ENCODE data around the gene SHOX.
"Not testable (repeated sequence)": the region's sequence is repeated elsewhere in the genome, so short reads cannot be mapped to it uniquely, and the experiment has no call there.

The SHOX gene

DNA sequence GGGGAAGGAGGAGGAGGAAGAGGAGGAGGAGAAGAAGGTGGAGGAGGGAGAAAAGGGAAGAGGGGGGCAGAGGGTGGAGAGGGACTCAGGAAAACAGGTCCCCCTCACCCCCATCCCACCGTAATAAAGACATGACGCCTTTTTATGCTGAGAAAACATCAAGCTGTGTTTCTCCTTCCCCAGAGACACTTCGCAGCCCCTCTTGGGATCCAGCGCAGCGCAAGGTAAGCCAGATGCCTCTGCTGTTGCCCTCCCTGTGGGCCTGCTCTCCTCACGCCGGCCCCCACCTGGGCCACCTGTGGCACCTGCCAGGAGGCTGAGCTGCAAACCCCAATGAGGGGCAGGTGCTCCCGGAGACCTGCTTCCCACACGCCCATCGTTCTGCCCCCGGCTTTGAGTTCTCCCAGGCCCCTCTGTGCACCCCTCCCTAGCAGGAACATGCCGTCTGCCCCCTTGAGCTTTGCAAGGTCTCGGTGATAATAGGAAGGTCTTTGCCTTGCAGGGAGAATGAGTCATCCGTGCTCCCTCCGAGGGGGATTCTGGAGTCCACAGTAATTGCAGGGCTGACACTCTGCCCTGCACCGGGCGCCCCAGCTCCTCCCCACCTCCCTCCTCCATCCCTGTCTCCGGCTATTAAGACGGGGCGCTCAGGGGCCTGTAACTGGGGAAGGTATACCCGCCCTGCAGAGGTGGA, 45.3 kb upstream of the SHOX start:
- no peak overlapping the region for H3K27ac ChIP-seq
- H3K27me3 ChIP-seq, result no peaks in the 10 kb centered on the region
- TF ChIP-seq CTCF (IDR thresholded peaks at IDR 0.05), result no peak
- H3K36me3 ChIP-seq, result no peaks in the 10 kb centered on the region
- no peak overlapping the region for H3K4me3 ChIP-seq (ENCODE audit: low read depth in 1 of 2, low read length in 1 of 2)
- no peaks in the 10 kb centered on the region for H3K4me1 ChIP-seq (ENCODE audit: control insufficient read depth in 1 of 2, insufficient read depth in 1 of 2, low read depth in 1 of 2, low read length in 1 of 2)
- H3K9me3 ChIP-seq, result no peaks in the 10 kb centered on the region

- Histone ChIP-seq H3K9me3 (no peaks in the 10 kb centered on the region), H3K4me3 (ENCODE audit: low read depth in 1 of 2, low read length in 1 of 2) (no peak overlapping the region), H3K4me1 (ENCODE audit: control insufficient read depth in 1 of 2, insufficient read depth in 1 of 2, low read depth in 1 of 2, low read length in 1 of 2) (no peaks in the 10 kb centered on the region), H3K36me3 (no peaks in the 10 kb centered on the region), H3K27ac (no peak overlapping the region), H3K27me3 (no peaks in the 10 kb centered on the region)
- no peak for TF ChIP-seq CTCF (IDR thresholded peaks at IDR 0.05)
Measured at GRCh38 chrX:586351-586750, 44.2 kb upstream of the SHOX start.

DNA sequence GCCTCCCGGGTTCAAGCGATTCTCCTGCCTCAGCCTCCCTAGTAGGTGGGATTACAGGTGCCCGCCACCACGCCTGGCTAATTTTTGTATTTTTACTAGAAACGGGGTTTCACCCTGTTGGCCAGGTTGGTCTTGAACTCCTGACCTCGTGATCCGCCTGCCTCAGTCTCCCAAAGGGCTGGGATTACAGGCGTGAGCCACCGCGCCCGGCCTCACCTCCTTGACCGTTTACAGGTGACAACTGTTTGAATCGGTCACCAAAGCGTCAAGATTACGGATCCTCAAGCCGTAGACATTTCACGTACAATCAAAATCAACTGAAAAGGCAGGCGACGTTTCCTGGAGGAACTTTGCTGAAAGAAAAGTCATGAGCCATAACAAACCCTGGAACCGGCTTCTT, 41.3 kb upstream of the SHOX start:
- not testable (repeated sequence) for H3K4me1 ChIP-seq (ENCODE audit: control insufficient read depth in 1 of 2, insufficient read depth in 1 of 2, low read depth in 1 of 2, low read length in 1 of 2); H3K36me3 ChIP-seq; H3K9me3 ChIP-seq; H3K27me3 ChIP-seq; H3K27ac ChIP-seq; H3K4me3 ChIP-seq (ENCODE audit: low read depth in 1 of 2, low read length in 1 of 2)

DNA sequence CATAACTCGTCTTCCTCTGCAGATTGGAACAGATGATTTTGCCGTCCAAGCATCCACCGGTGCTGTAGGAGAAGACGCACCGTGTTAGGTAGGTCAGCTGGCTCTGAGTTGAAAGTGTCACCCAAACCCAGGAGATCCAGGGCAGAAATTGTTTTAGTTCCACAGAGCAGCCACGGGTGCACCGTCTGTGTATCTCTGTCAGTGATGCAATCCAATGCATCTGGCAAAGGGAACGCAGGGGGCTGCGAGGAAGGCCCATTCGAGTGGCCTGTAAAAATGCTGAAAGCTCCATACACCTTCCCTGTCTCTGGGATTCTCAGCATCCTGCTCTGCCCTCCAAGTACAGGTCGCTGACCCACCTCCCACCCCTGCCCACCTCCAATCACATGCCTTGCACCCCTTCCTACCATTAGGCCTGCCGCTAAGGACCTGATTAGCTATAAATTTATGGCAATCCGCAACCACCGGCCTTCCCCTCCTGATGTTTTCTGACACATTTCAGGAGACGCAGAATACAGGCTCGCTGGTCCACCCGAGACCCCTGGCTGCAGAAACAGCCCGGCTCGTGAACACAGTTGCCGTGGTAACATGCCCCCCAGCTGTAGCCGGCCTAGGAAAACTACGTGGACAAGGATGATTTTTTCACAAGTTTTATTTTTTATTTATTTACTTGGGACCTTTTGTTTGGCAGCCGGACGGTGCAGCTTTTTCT, 39.7 kb upstream of the SHOX start:
- no peaks in the 10 kb centered on the region for H3K27me3 ChIP-seq
- no peaks in the 10 kb centered on the region for H3K4me1 ChIP-seq (ENCODE audit: control insufficient read depth in 1 of 2, insufficient read depth in 1 of 2, low read depth in 1 of 2, low read length in 1 of 2)
- H3K4me3 ChIP-seq (ENCODE audit: low read depth in 1 of 2, low read length in 1 of 2), result no peak overlapping the region
- H3K27ac ChIP-seq, result no peak overlapping the region
- no peak for TF ChIP-seq CTCF (IDR thresholded peaks at IDR 0.05)
- H3K36me3 ChIP-seq, result no peaks in the 10 kb centered on the region
- H3K9me3 ChIP-seq, result no peaks in the 10 kb centered on the region

GRCh38 chrX:599837-600715, 30.5 kb upstream of the SHOX start:
- H3K4me1 ChIP-seq (ENCODE audit: control insufficient read depth in 1 of 2, insufficient read depth in 1 of 2, low read depth in 1 of 2, low read length in 1 of 2), result no peaks in the 10 kb centered on the region
- H3K27ac ChIP-seq, result no peak overlapping the region
- H3K27me3 ChIP-seq, result no peaks in the 10 kb centered on the region
- no peak for TF ChIP-seq CTCF (IDR thresholded peaks at IDR 0.05)
- no peak overlapping the region for H3K4me3 ChIP-seq (ENCODE audit: low read depth in 1 of 2, low read length in 1 of 2)
- no peaks in the 10 kb centered on the region for H3K9me3 ChIP-seq
- H3K36me3 ChIP-seq, result no peaks in the 10 kb centered on the region

DNA sequence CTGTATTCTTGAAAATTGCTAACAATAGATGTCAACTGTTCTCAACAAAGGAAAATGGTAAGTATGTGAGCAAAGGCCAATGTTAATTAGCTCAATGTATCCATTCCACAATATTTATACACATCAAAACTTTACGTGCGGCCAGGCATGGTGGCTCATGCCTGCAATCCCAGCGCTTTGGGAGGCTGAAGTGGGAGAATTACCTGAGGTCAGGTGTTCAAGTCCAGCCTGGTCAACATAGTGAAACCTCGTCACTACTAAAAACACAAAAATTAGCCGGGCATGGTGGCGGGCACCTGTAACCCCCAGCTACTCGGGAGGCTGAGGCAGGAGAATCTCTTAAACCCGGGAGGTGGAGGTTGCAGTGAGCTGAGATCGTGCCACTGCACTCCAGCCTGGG, 27.6 kb upstream of the SHOX start:
- H3K9me3 ChIP-seq; H3K27ac ChIP-seq; H3K4me1 ChIP-seq (ENCODE audit: control insufficient read depth in 1 of 2, insufficient read depth in 1 of 2, low read depth in 1 of 2, low read length in 1 of 2); H3K4me3 ChIP-seq (ENCODE audit: low read depth in 1 of 2, low read length in 1 of 2); H3K27me3 ChIP-seq; H3K36me3 ChIP-seq: not testable (repeated sequence)

- H3K9me3 ChIP-seq, H3K27ac ChIP-seq: not testable (repeated sequence)
Measured at GRCh38 chrX:604616-605015, 26.0 kb upstream of the SHOX start.

DNA sequence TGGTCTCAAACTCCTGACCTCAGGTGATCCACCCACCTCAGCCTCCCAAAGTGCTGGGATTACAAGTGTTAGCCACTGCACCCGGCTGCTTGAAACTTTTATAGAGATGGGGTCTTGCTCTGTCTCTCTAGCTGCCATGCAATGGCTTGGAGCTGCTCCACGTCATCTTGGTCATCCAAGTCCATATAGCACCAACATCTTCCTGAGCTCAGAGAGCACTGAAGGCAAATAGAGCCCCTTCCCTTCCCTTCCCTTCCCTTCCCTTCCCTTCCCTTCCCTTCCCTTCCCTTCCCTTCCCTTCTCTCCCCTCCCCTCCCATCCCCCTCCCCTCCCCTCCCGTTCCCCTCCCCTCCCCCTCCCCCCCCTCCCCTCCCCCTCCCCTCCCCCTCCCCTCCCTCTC, 22.5 kb upstream of the SHOX start:
- not testable (repeated sequence) for H3K36me3 ChIP-seq; H3K4me3 ChIP-seq (ENCODE audit: low read depth in 1 of 2, low read length in 1 of 2); H3K27ac ChIP-seq; H3K4me1 ChIP-seq (ENCODE audit: control insufficient read depth in 1 of 2, insufficient read depth in 1 of 2, low read depth in 1 of 2, low read length in 1 of 2); H3K27me3 ChIP-seq; H3K9me3 ChIP-seq

More at GRCh38 chrX:604616-605015, 26.0 kb upstream of the SHOX start:
- H3K27me3 ChIP-seq; H3K4me1 ChIP-seq (ENCODE audit: control insufficient read depth in 1 of 2, insufficient read depth in 1 of 2, low read depth in 1 of 2, low read length in 1 of 2); H3K36me3 ChIP-seq; H3K4me3 ChIP-seq (ENCODE audit: low read depth in 1 of 2, low read length in 1 of 2): not testable (repeated sequence)

Measured in neutrophil (primary cell).